ENCODE results near the gene TMPRSS4. TPM values are rescaled to one million over a fixed set of nuclear protein-coding genes. Genes with fewer than 3 reads are reported as not detected.
"Not testable (repeated sequence)": the region's sequence is repeated elsewhere in the genome, so short reads cannot be mapped to it uniquely, and the experiment has no call there.

TMPRSS4 gene
- polyA plus RNA-seq, 4 donors, result 20.0 to 117 (median 44.3) TPM

DNA sequence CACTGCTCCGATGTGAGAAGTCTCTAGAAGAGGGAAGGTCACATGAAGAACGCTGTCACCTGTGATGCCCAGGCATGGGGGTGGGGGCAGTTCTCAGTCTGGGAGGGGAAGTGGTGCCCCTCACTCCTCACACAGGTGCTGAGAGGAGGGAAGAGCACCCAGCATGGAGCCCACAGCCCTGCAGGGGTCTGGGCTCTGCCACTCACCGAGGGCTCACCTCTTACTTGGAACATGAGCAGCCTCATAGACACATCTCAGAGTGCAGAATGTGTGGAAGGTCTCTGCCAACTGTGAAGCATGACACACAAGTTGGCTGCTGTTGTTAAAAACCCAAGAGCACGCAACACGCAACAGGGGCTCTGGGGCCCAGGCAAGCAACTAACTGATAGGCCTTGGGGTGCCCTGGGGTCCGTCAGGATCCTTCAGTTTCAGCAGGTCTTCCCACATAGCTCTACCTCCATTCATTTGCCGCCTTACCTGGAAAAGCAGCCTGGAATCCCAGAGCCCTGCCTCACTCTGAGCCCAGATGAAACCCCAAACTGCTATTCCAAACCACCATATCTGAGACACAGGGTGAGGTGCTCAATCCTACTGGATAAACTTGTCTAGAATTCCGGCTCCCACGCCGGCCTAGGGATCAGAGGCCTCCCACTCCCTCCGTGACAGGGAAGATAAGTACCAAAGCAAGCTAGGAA is 17.5 kb upstream of the TMPRSS4 start:
- H3K27ac ChIP-seq (ENCODE audit: low read depth in 1 of 3, low read length in 2 of 3), result no peak overlapping the region
- no peak for FAIRE-seq
- H3K9me3 ChIP-seq (ENCODE audit: control insufficient read depth in 2 of 2, insufficient read depth in 1 of 2, low read depth in 1 of 2, low read length in 1 of 2), result no peaks in the 10 kb centered on the region
- H3K4me1 ChIP-seq (ENCODE audit: control insufficient read depth in 3 of 3, insufficient read depth in 2 of 3, low read depth in 1 of 3, low read length in 2 of 3), result peaks cover 0 to 13% (median 0%) of the 10 kb centered on the region in 3 donors
- 74 to 79% (median 75%) methylated on average over 11 of the region's 11 CpGs for WGBS, 3 donors
- no peaks in the 10 kb centered on the region for H3K36me3 ChIP-seq (ENCODE audit: control insufficient read depth in 3 of 3, insufficient read depth in 2 of 3, low read depth in 1 of 3, low read length in 3 of 3)
- no peak for DNase-seq
- no peak overlapping the region for H3K4me3 ChIP-seq (ENCODE audit: low read depth in 1 of 3, low read length in 3 of 3)
- no peaks in the 10 kb centered on the region for H3K27me3 ChIP-seq (ENCODE audit: control insufficient read depth in 3 of 3, insufficient read depth in 3 of 3, low read length in 3 of 3)

DNA sequence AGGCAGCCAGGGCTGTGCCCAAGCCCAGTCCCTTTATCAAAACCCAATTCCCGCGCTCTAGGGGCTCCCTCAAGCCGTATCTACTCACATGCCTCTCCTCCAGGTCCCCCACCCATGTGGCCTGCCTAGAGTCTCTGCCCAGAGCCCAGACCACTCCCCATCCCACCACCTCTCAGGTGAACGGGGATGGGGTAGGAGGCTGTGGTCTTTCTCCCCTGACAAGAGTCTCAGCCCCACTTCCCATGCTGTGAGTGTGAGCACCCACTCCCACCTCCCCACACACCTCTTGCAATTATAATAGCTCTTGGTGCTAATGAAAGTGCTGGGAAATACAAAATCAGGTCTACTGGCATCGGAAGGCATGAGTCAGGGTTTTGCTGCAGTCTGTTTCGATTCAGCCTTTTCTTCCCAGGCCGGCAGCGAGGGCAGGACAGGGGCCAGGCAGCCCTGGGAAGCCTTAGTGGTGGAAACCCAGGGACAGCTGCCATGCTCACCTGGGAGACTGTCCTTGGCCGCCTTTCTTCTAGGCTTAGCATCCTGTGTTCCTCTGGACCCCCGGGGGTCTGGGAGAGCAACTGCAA is 16.7 kb upstream of the TMPRSS4 start:
- H3K27me3 ChIP-seq (ENCODE audit: control insufficient read depth in 3 of 3, insufficient read depth in 3 of 3, low read length in 3 of 3), result no peaks in the 10 kb centered on the region
- no peaks in the 10 kb centered on the region for H3K36me3 ChIP-seq (ENCODE audit: control insufficient read depth in 3 of 3, insufficient read depth in 2 of 3, low read depth in 1 of 3, low read length in 3 of 3)
- WGBS, 3 donors, result 83 to 90% (median 83%) methylated on average over 10 of the region's 10 CpGs
- FAIRE-seq (no peak), DNase-seq (no peak)
- no peak overlapping the region for H3K27ac ChIP-seq (ENCODE audit: low read depth in 1 of 3, low read length in 2 of 3)
- H3K9me3 ChIP-seq (ENCODE audit: control insufficient read depth in 2 of 2, insufficient read depth in 1 of 2, low read depth in 1 of 2, low read length in 1 of 2), result no peaks in the 10 kb centered on the region
- H3K4me3 ChIP-seq (ENCODE audit: low read depth in 1 of 3, low read length in 3 of 3), result no peak overlapping the region
- H3K4me1 ChIP-seq (ENCODE audit: control insufficient read depth in 3 of 3, insufficient read depth in 2 of 3, low read depth in 1 of 3, low read length in 2 of 3), result peaks cover 0 to 13% (median 0%) of the 10 kb centered on the region in 3 donors

- no peaks in the 10 kb centered on the region for H3K9me3 ChIP-seq (ENCODE audit: control insufficient read depth in 2 of 2, insufficient read depth in 1 of 2, low read depth in 1 of 2, low read length in 1 of 2)
- no peak overlapping the region for H3K4me3 ChIP-seq (ENCODE audit: low read depth in 1 of 3, low read length in 3 of 3)
- FAIRE-seq (no peak), DNase-seq (no peak)
- H3K27me3 ChIP-seq (ENCODE audit: control insufficient read depth in 3 of 3, insufficient read depth in 3 of 3, low read length in 3 of 3), result no peaks in the 10 kb centered on the region
- H3K36me3 ChIP-seq (ENCODE audit: control insufficient read depth in 3 of 3, insufficient read depth in 2 of 3, low read depth in 1 of 3, low read length in 3 of 3), result no peaks in the 10 kb centered on the region
- 71 to 73% (median 72%) methylated on average over 7 of the region's 7 CpGs for WGBS, 3 donors
- no peak overlapping the region for H3K27ac ChIP-seq (ENCODE audit: low read depth in 1 of 3, low read length in 2 of 3)
- H3K4me1 ChIP-seq (ENCODE audit: control insufficient read depth in 3 of 3, insufficient read depth in 2 of 3, low read depth in 1 of 3, low read length in 2 of 3), result peaks cover 0 to 13% (median 0%) of the 10 kb centered on the region in 3 donors
Measured at GRCh38 chr11:118060869-118061268, 16.0 kb upstream of the TMPRSS4 start.

DNA sequence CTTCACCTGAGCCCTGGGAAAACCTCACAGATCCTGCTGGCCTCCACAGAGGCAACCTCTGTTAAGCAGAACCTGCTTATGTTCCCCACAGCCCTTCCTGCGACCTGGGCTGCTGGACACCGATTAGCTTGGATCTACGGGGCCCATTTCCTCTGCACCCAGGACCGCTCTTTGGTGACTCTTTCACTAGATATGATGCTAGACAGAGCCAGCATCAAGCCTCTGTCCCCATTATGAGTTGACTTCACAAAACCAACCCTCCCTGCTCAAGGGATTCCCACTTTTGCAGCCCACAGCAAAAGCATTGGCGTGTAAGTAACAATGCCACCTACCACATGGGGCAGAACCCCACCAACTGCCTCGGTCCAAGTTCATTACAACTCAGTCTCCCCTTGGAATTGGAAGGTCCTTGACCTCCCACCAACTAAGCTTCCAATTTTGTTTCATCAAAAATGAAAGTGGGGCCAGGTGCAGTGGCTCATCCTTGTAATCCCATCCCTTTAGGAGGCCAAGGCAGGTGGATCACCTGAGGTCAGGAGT is 15.2 kb upstream of the TMPRSS4 start:
- Histone ChIP-seq H3K27ac (ENCODE audit: low read depth in 1 of 3, low read length in 2 of 3) (no peak overlapping the region), H3K27me3 (ENCODE audit: control insufficient read depth in 3 of 3, insufficient read depth in 3 of 3, low read length in 3 of 3) (no peaks in the 10 kb centered on the region), H3K4me3 (ENCODE audit: low read depth in 1 of 3, low read length in 3 of 3) (no peak overlapping the region), H3K4me1 (ENCODE audit: control insufficient read depth in 3 of 3, insufficient read depth in 2 of 3, low read depth in 1 of 3, low read length in 2 of 3) (peaks cover 0 to 13% (median 0%) of the 10 kb centered on the region in 3 donors), H3K9me3 (ENCODE audit: control insufficient read depth in 2 of 2, insufficient read depth in 1 of 2, low read depth in 1 of 2, low read length in 1 of 2) (no peaks in the 10 kb centered on the region), H3K36me3 (ENCODE audit: control insufficient read depth in 3 of 3, insufficient read depth in 2 of 3, low read depth in 1 of 3, low read length in 3 of 3) (no peaks in the 10 kb centered on the region)
- FAIRE-seq, result no peak
- 91 to 94% (median 93%) methylated on average over 6 of the region's 6 CpGs for WGBS, 3 donors
- DNase-seq, result no peak

- not testable (repeated sequence) for DNase-seq; FAIRE-seq; H3K9me3 ChIP-seq (ENCODE audit: control insufficient read depth in 2 of 2, insufficient read depth in 1 of 2, low read depth in 1 of 2, low read length in 1 of 2); H3K4me3 ChIP-seq (ENCODE audit: low read depth in 1 of 3, low read length in 3 of 3); H3K27me3 ChIP-seq (ENCODE audit: control insufficient read depth in 3 of 3, insufficient read depth in 3 of 3, low read length in 3 of 3); H3K36me3 ChIP-seq (ENCODE audit: control insufficient read depth in 3 of 3, insufficient read depth in 2 of 3, low read depth in 1 of 3, low read length in 3 of 3); H3K27ac ChIP-seq (ENCODE audit: low read depth in 1 of 3, low read length in 2 of 3)
- WGBS, 3 donors, result 87 to 91% (median 90%) methylated on average over 5 of the region's 5 CpGs
- H3K4me1 ChIP-seq (ENCODE audit: control insufficient read depth in 3 of 3, insufficient read depth in 2 of 3, low read depth in 1 of 3, low read length in 2 of 3), result peaks cover 0 to 13% (median 0%) of the 10 kb centered on the region in 3 donors
Measured at GRCh38 chr11:118062181-118062580, 14.7 kb upstream of the TMPRSS4 start.

- H3K36me3 ChIP-seq (ENCODE audit: control insufficient read depth in 3 of 3, insufficient read depth in 2 of 3, low read depth in 1 of 3, low read length in 3 of 3); H3K27ac ChIP-seq (ENCODE audit: low read depth in 1 of 3, low read length in 2 of 3); FAIRE-seq; H3K4me3 ChIP-seq (ENCODE audit: low read depth in 1 of 3, low read length in 3 of 3); H3K9me3 ChIP-seq (ENCODE audit: control insufficient read depth in 2 of 2, insufficient read depth in 1 of 2, low read depth in 1 of 2, low read length in 1 of 2); DNase-seq; H3K27me3 ChIP-seq (ENCODE audit: control insufficient read depth in 3 of 3, insufficient read depth in 3 of 3, low read length in 3 of 3): not testable (repeated sequence)
- 93 to 99% (median 93%) methylated on average over 5 of the region's 5 CpGs for WGBS, 3 donors
- H3K4me1 ChIP-seq (ENCODE audit: control insufficient read depth in 3 of 3, insufficient read depth in 2 of 3, low read depth in 1 of 3, low read length in 2 of 3), result peaks cover 0 to 13% (median 0%) of the 10 kb centered on the region in 3 donors
Measured at GRCh38 chr11:118062631-118063030, 14.2 kb upstream of the TMPRSS4 start.

- FAIRE-seq, result no peak
- Histone ChIP-seq H3K27me3 (ENCODE audit: control insufficient read depth in 3 of 3, insufficient read depth in 3 of 3, low read length in 3 of 3) (no peaks in the 10 kb centered on the region), H3K27ac (ENCODE audit: low read depth in 1 of 3, low read length in 2 of 3) (no peak overlapping the region), H3K4me3 (ENCODE audit: low read depth in 1 of 3, low read length in 3 of 3) (no peak overlapping the region), H3K36me3 (ENCODE audit: control insufficient read depth in 3 of 3, insufficient read depth in 2 of 3, low read depth in 1 of 3, low read length in 3 of 3) (no peaks in the 10 kb centered on the region), H3K9me3 (ENCODE audit: control insufficient read depth in 2 of 2, insufficient read depth in 1 of 2, low read depth in 1 of 2, low read length in 1 of 2) (no peaks in the 10 kb centered on the region), H3K4me1 (ENCODE audit: control insufficient read depth in 3 of 3, insufficient read depth in 2 of 3, low read depth in 1 of 3, low read length in 2 of 3) (peaks cover 0 to 3% (median 0%) of the 10 kb centered on the region in 3 donors)
- WGBS, 3 donors, result 30 to 69% (median 45%) methylated on average over 9 of the region's 9 CpGs
- no peak for DNase-seq
Measured at GRCh38 chr11:118064956-118065355, 11.9 kb upstream of the TMPRSS4 start.

DNA sequence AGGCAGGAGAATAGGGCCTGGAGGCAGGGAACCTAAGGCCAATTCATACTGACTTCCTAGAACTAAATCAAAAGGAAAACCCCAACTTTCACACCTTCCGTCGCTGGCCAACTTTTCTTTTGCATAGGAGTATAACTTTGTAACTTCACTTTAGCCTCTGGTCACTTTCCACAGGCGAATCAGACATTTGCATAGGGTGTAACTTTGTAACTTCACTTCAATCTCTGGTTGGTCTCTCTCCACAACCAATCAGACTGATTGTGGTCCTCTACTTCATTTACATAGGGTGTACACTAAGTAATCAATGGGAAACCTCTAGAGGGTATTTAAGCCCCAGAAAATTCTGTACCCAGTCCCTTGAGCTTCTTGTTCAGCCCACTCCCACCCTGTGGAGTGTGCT is 11.5 kb upstream of the TMPRSS4 start:
- no peaks in the 10 kb centered on the region for H3K4me1 ChIP-seq (ENCODE audit: control insufficient read depth in 3 of 3, insufficient read depth in 2 of 3, low read depth in 1 of 3, low read length in 2 of 3)
- no peaks in the 10 kb centered on the region for H3K27me3 ChIP-seq (ENCODE audit: control insufficient read depth in 3 of 3, insufficient read depth in 3 of 3, low read length in 3 of 3)
- H3K36me3 ChIP-seq (ENCODE audit: control insufficient read depth in 3 of 3, insufficient read depth in 2 of 3, low read depth in 1 of 3, low read length in 3 of 3), result no peaks in the 10 kb centered on the region
- H3K4me3 ChIP-seq (ENCODE audit: low read depth in 1 of 3, low read length in 3 of 3), result no peak overlapping the region
- no peaks in the 10 kb centered on the region for H3K9me3 ChIP-seq (ENCODE audit: control insufficient read depth in 2 of 2, insufficient read depth in 1 of 2, low read depth in 1 of 2, low read length in 1 of 2)
- no peak for DNase-seq
- H3K27ac ChIP-seq (ENCODE audit: low read depth in 1 of 3, low read length in 2 of 3), result no peak overlapping the region
- FAIRE-seq, result no peak
- 72 to 79% (median 72%) methylated on average over 3 of the region's 3 CpGs for WGBS, 3 donors
